Endometrium (tissue), 2 donors: ENCODE data around the gene ARF6.
"Not testable (repeated sequence)": the region's sequence is repeated elsewhere in the genome, so short reads cannot be mapped to it uniquely, and the experiment has no call there.

Source experiments
- FAIRE-seq: peaks from 2 replicates; lab custom pipeline; 2012; peaks lifted over from hg19 to GRCh38; lab: Jason Lieb, UNC
- donor health status: control.
- donor health status: control.

Gene ARF6

DNA sequence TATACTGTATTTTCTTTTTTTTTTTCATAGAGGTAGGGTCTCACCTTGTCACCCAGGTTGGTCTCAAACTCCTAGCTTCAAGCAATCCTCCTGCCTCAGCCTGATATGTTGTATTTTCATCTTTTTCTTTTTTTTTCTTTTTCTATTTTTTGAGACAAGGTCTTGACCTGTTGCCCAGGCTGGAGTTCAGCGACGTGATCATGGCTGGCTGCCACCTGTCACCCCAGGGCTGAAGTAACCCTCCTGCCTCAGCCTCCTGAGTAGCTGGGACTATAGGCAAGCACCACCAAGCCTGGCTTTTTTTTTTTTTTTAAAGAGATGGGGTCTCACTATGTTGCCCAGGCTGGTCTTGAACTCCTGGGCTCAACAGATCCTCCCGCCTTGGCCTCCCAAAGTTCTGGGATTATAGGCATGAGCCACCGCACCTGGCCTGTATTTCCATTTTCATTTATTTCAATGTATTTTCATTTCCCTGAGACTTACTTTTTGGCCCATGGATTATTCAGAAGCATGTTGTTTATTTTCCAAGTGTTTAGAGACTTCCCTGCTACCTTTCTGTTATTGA lies 16.2 kb upstream of the ARF6 start:
- no peak for FAIRE-seq

DNA sequence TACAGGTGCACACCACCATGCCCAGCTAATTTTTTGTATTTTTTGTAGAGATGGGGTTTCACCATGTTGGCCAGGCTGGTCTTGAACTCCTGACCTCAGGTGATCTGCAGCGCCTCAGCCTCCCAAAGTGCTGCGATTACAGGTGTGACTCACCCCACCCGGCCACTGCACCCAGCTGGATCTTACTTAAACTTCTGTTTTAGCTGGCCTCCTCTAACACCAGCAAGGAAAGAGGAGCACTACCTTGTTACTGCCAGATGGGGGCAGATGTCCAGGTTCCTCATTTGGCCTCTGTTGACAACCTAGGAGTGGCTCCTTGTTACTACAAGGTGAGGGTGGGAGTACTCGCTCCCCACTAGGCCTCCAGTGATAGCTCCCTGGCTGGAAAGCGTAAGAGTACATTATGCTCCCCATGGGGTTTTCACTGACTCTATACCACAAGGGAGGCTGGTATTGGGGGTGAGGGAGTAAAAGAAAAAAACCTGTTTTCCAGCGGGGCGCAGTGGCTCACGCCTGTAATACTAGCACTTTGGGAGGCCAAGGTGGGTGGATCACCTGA lies 13.2 kb upstream of the ARF6 start:
- FAIRE-seq: no peak

DNA sequence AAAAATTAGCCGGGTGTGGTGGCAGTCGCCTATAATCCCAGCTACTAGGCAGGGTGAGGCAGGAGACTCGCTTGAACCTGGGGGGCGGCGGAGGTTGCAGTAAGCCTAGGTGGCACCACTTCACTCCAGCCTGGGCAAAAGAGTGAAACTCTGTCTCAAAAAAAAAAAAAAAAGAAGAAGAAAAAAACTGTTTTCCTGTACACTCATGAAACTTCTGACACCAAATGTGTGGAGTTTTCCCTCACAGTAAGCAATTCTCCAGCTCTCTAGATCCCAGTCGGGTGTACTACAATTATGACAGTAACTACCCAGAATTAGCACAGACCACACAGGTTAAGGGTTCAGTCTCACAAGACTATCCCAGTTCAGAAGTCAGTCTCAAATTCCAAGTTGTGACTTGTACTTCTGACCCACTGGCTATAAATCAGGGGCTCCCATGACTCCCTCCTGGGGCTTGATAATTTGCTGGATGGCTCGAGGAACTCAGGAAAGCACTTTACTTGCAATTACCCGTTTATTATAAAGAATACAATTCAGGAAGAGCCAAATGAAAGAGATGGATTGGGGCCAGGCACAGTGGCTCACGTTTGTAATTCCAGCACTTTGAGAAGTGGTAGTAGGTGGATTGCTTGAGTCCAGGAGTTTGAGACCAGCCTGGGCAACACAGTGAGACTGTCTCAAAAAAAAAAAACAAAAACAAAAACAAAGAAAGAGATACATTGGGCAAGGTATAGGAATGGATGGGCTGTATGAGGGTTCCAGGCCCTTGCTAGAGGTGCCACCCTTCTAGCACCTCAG lies 12.4 kb upstream of the ARF6 start:
- FAIRE-seq: no peak

GRCh38 chr14:49881350-49882001 lies 11.4 kb upstream of the ARF6 start:
- no peak for FAIRE-seq

DNA sequence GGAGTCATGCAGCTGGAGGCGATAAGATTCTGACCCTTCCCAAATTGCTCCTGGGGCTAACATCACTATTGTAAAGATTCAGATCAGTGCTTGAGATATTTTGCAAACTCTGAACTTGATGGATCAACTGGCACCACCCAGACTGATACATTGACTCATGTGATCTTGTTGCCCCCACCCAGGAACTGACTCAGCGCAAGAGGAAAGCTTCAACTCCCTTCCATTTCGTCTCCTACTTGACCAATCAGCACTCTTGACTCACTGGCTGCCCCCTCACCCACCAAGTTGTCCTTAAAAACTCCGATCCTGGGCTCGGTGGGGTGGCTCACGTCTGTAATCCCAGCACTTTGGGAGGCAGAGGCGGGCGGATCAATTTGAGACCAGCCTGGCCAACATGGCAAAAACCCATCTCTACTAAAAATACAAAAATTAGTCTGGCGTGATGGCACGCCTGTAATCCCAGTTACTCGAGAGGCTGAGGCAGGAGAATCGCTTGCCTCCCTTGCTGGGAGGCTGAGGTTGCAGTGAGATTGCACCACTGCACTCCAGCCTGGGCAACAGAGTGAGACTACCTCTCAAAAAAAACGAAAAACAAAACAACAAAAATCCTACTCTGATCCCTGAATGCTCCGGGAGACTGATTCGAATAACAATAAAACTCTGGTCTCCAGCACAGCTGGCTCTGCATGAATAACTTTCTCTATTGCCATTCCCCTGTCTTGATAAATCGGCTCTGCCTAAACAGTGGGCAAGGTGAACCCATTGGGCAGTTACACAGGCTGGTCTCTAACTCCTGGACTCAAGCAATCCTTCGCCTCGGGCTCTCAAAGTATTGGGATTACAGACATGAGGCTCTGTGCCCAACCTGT lies 9.8 kb upstream of the ARF6 start:
- FAIRE-seq: no peak

DNA sequence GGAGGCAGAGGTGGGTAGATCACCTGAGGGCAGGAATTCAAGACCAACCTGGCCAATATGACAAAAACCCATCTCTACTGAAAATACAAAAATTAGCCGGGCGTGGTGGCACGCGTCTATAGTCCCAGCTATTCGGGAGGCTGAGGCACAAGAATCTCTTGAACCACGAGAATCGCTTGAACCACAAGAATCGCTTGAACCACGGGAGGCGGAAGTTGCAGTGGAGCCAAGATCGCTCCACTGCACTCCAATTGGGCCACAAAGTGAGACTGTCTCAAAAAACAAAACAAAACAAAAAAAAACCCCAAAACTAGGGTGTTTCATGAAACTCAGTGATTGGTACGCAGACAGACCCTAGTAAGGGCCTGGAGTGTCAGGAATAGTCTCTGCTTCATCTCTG lies 6.4 kb upstream of the ARF6 start:
- no peak for FAIRE-seq

GRCh38 chr14:49888293-49888692 lies 4.6 kb upstream of the ARF6 start:
- FAIRE-seq: no peak

DNA sequence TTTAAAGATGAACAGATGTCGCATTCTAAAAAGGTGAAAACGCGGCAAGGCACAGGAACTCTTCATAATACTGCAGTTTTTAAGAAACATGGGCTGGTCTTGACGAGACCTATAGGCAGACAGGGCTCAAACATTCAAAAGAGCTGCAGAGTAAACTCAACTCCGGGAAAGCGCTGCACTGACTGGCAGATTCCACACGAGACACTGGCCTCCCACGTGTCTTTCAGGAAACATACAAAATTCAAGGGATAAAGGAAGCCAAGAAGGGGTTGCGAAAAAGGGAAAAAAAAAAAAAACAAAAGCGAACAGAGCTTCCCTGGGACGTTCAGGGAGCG lies 614 bp upstream of the ARF6 start:
- no peak for FAIRE-seq

- no peak for FAIRE-seq
Measured at GRCh38 chr14:49893309-49894213, 679 bp downstream of the ARF6 start.

DNA sequence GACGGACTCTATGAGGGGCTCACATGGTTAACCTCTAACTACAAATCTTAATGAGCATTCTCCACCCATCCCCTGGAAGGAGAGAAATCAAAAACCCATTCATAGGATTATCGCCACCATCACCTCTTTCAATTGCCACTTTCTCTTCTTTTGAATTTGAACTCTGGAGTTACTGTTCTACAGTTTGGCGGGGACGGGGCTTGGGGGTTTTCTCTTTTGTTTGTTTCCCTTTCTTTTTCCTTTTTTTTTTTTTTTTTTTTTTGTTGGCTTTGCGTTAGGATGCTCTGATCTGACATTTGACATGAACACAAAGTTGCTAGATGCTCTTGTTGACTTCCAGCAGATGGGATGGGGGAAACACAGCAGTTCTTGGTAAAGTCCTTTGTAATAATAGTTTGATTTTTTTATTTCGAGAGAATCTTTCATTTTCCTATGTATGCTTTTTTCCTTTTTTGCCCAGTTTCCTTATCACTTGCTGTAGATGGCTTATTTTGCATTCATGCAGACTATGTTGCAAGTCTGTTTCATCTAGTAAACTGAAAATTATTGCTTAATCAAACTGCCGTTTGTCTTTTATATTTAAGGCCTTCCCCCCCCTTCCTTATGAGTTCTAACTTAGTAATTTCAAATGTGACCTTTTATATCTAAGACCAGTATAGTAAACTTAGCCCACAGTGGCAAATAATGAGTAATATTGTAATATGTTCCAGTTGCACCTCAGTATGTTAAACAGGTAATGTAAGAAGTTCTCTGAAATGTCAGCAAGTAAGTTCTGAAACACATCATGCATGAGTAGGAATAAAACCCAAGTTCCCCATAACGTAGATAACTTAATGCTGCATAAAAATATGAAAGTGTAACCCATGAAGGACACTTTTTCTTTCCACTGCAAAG lies 1.6 kb downstream of the ARF6 start:
- FAIRE-seq: not testable (repeated sequence)

GRCh38 chr14:49895480-49895879 lies 2.6 kb downstream of the ARF6 start:
- no peak for FAIRE-seq

DNA sequence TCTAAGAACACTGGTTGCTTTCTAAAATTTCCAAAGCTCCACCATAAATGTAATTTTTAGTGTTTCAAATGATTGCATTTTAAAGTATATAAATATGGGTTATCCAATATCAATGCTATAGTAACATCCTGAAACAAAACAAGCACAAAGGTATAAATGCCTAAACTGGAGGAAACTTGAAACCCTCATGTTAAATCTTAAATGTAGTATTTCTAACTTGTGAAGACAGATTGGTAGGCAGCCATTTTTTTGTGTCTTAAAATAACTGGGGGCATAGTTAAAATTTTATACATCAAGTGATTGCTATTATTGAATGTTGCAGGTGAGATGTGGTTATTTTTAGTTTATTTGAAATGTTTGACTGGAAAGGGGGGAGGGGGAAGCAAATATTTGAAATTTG lies 3.4 kb downstream of the ARF6 start:
- not testable (repeated sequence) for FAIRE-seq

DNA sequence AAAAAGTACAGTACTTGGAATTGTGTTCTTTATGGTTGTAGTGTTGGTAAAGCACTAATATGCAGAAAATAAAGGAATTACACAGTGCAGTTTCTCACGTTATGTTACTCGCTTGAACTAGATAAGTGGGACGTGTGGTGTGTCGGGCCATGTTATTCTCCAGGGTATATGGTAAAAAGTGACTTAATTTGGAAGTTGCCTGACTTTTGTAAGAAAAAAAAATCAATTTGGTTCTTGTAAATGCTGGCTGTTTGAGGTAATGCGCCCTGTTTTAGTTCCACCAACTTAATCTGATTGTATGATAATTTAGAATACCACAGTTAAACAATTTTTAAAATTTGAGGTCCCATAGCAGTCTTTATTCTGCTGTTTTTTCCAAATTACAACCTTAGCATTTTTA lies 4.1 kb downstream of the ARF6 start:
- no peak for FAIRE-seq

DNA sequence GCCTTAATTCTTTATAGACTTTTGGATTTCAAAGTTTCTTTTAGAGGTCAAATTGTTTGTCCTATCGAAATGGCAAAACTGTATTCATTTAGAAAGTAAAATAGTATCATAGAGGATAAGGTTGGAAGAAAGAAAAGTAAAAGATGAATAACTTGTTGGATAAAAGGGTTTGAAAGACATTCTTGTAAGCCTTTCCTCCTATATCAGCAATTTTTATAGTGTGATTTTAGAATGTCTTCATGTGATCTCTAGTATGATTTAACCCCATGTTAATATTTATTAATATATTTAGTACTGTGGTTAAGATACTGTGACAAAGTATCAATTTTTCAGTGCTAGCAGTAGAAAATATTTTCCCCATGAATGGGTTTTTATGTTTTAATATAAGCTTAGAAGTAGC lies 4.5 kb downstream of the ARF6 start:
- no peak for FAIRE-seq

DNA sequence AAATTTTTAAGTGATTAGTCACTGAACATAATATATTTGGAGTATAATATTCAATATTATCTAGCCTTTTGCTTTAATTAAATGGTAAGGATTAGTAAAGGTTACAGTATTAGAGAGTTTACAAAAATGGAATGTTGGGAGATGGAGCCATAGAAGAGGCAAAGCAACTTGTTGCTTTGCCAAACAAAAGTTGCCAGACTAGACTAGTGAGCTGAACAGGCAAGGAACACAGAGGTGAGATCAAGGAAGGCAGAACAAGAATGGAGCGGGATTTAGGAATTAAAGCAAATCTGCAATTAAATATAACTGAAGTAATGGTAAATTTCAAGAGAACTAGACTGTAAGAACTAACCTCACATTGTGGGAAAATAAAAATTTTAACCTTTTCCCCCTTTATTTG lies 5.1 kb downstream of the ARF6 start:
- no peak for FAIRE-seq

- no peak for FAIRE-seq
Measured at GRCh38 chr14:49898485-49898884, 5.6 kb downstream of the ARF6 start.

- FAIRE-seq: no peak
Measured at GRCh38 chr14:49900973-49901372, 8.1 kb downstream of the ARF6 start.

DNA sequence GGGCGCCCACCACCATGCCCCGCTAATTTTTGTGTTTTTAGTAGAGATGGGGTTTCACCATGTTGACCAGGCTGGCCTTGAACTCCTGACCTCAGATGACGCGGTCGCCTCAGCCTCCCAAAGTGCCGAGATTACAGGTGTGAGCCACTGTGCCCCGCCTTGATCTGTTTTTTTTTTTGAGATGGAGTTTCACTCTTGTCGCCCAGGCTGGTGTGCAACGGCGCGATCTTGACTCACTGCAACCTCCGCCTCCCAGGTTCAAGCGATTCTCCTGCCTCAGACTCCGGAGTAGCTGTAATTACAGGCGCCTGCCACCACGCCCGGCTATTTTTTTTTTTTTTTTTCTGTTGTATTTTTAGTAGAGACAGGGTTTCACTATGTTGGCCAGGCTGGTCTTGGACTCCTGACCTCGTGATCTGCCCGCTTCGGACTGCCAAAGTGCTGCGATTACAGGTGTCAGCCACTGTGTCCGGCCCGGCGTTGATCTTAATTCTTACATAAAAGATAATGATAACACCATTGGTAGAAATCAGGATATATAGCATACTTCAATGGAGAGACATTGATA lies 9.9 kb downstream of the ARF6 start:
- not testable (repeated sequence) for FAIRE-seq

GRCh38 chr14:49904270-49904669 lies 11.4 kb downstream of the ARF6 start:
- no peak for FAIRE-seq

GRCh38 chr14:49905989-49906388 lies 13.1 kb downstream of the ARF6 start:
- FAIRE-seq: no peak
